GM08714 (cell line): ENCODE measurements around the gene POU2AF1.
"Not testable (repeated sequence)": the region's sequence is repeated elsewhere in the genome, so short reads cannot be mapped to it uniquely, and the experiment has no call there.

ENCODE experiments used
- H3K4me3 ChIP-seq: fragments of 200-500 bp; sonication (Bioruptor generic); 2 replicates; pipeline ENCODE4 v1.5.1; 2014; ENCODE audit warnings: mild to moderate bottlenecking, low read length, inconsistent platforms
- ZNF274 ChIP-seq: IDR thresholded peaks from 2 replicates; pipeline ENCODE4 v1.6.1; 2012; ENCODE audit warnings: mild to moderate bottlenecking, low read depth, low read length

POU2AF1 gene

GRCh38 chr11:111327908-111328624 lies 51.0 kb downstream of the POU2AF1 start:
- TF ChIP-seq ZNF274, result no peak

GRCh38 chr11:111326824-111327223 lies 52.3 kb downstream of the POU2AF1 start:
- no peak overlapping the region for H3K4me3 ChIP-seq
- TF ChIP-seq ZNF274, result no peak

More at GRCh38 chr11:111327908-111328624, 51.0 kb downstream of the POU2AF1 start:
- H3K4me3 ChIP-seq, result no peak overlapping the region

- TF ChIP-seq ZNF274, result no peak
- H3K4me3 ChIP-seq, result no peak overlapping the region
These were observed 53.8 kb downstream of the POU2AF1 start for GRCh38 chr11:111325259-111325658.

- no peak overlapping the region for H3K4me3 ChIP-seq
- TF ChIP-seq ZNF274, result no peak
These were observed 54.8 kb downstream of the POU2AF1 start for GRCh38 chr11:111324277-111324720.

GRCh38 chr11:111322534-111322933 lies 56.5 kb downstream of the POU2AF1 start:
- no peak for TF ChIP-seq ZNF274
- no peak overlapping the region for H3K4me3 ChIP-seq

- TF ChIP-seq ZNF274, result no peak
These were observed 58.1 kb downstream of the POU2AF1 start for GRCh38 chr11:111320728-111321568.

GRCh38 chr11:111320199-111320598 lies 58.9 kb downstream of the POU2AF1 start:
- not testable (repeated sequence) for H3K4me3 ChIP-seq

More at GRCh38 chr11:111320728-111321568, 58.1 kb downstream of the POU2AF1 start:
- no peak overlapping the region for H3K4me3 ChIP-seq

- H3K4me3 ChIP-seq, result no peak overlapping the region
- TF ChIP-seq ZNF274, result no peak
These were observed 59.8 kb downstream of the POU2AF1 start for GRCh38 chr11:111319296-111319695.

- H3K4me3 ChIP-seq, result no peak overlapping the region
- TF ChIP-seq ZNF274, result no peak
These were observed 67.0 kb downstream of the POU2AF1 start for GRCh38 chr11:111312076-111312475.

- no peak for TF ChIP-seq ZNF274
- no peak overlapping the region for H3K4me3 ChIP-seq
These were observed 68.4 kb downstream of the POU2AF1 start for GRCh38 chr11:111310723-111311122.

- no peak overlapping the region for H3K4me3 ChIP-seq
- no peak for TF ChIP-seq ZNF274
These were observed 69.0 kb downstream of the POU2AF1 start for GRCh38 chr11:111310088-111310487.

- no peak overlapping the region for H3K4me3 ChIP-seq
- TF ChIP-seq ZNF274, result no peak
These were observed 69.7 kb downstream of the POU2AF1 start for GRCh38 chr11:111309215-111309915.

- H3K4me3 ChIP-seq, result no peak overlapping the region
- no peak for TF ChIP-seq ZNF274
These were observed 70.9 kb downstream of the POU2AF1 start for GRCh38 chr11:111308140-111308539.

- no peak overlapping the region for H3K4me3 ChIP-seq
- TF ChIP-seq ZNF274, result no peak
These were observed 71.5 kb downstream of the POU2AF1 start for GRCh38 chr11:111307472-111308108.

GRCh38 chr11:111306321-111306720 lies 72.8 kb downstream of the POU2AF1 start:
- no peak overlapping the region for H3K4me3 ChIP-seq

More at GRCh38 chr11:111306321-111306720, 72.8 kb downstream of the POU2AF1 start:
- no peak for TF ChIP-seq ZNF274
